Keratinocyte (primary cell): Measurements from ENCODE around the gene CTNNBL1. TPM values are rescaled to one million over a fixed set of nuclear protein-coding genes. Genes with fewer than 3 reads are reported as not detected.

Experiments used
- DNase-seq: peaks from one replicate; pipeline ENCODE4 v3.0.0-alpha.2; 2011; ENCODE audit warnings: low read depth, missing footprints, low spot score
- FAIRE-seq: peaks from 2 replicates; lab custom pipeline; 2011; peaks lifted over from hg19 to GRCh38; lab: Jason Lieb, UNC
- H2AFZ ChIP-seq: 2 replicates; pipeline ENCODE4 v1.6.0; 2012; ENCODE audit warnings: low read length, control low read depth, inconsistent platforms; ENCODE audit not compliant: control insufficient read depth
- H3K27ac ChIP-seq: 2 replicates; pipeline ENCODE4 v1.5.1; 2011; ENCODE audit warnings: low read length; ENCODE audit not compliant: control insufficient read depth, insufficient read depth
- H3K27me3 ChIP-seq: 3 replicates; pipeline ENCODE4 v1.6.0; 2011; ENCODE audit warnings: low read length; ENCODE audit not compliant: control insufficient read depth, insufficient read depth; ENCODE audit errors: extremely low read depth
- H3K36me3 ChIP-seq, 2 experiments: 2 replicates in 1 of 2; 3 replicates in 1 of 2; pipeline ENCODE4 v1.5.1; 2011; ENCODE audit warnings: low read length in 2 of 2, mild to moderate bottlenecking in 1 of 2; ENCODE audit not compliant: control insufficient read depth in 2 of 2, insufficient read depth in 2 of 2; ENCODE audit errors: extremely low read depth in 1 of 2
- H3K4me1 ChIP-seq: 3 replicates; pipeline ENCODE4 v1.5.1; 2011; ENCODE audit warnings: low read length; ENCODE audit not compliant: control insufficient read depth, insufficient read depth; ENCODE audit errors: extremely low read depth
- H3K4me2 ChIP-seq: 3 replicates; pipeline ENCODE4 v1.6.0; 2011; ENCODE audit warnings: low read depth, low read length; ENCODE audit not compliant: control insufficient read depth, insufficient read depth; ENCODE audit errors: extremely low read depth
- H3K4me3 ChIP-seq, 3 experiments: fragments of 200-600 bp in 1 of 3; sonication (generic) in 1 of 3; 2 replicates in 2 of 3; 3 replicates in 1 of 3; pipeline ENCODE4 v1.5.1; 2011 to 2016; ENCODE audit warnings: low read length in 3 of 3, mild to moderate bottlenecking in 3 of 3, control low read depth in 2 of 3, inconsistent platforms in 1 of 3, low read depth in 1 of 3, mixed read lengths in 1 of 3, mixed run types in 1 of 3, moderate library complexity in 1 of 3; ENCODE audit not compliant: control insufficient read depth in 2 of 3, insufficient read depth in 2 of 3; ENCODE audit errors: extremely low read depth in 1 of 3
- H3K79me2 ChIP-seq: 2 replicates; pipeline ENCODE4 v1.6.0; 2012; ENCODE audit warnings: low read length; ENCODE audit not compliant: control insufficient read depth, insufficient read depth
- H3K9ac ChIP-seq: 3 replicates; pipeline ENCODE4 v1.6.0; 2011; ENCODE audit warnings: low read length; ENCODE audit not compliant: control insufficient read depth, insufficient read depth; ENCODE audit errors: extremely low read depth
- H3K9me1 ChIP-seq: 3 replicates; pipeline ENCODE4 v1.6.0; 2011; ENCODE audit warnings: low read length; ENCODE audit not compliant: control insufficient read depth, insufficient read depth; ENCODE audit errors: extremely low read depth
- H3K9me3 ChIP-seq: 2 replicates; pipeline ENCODE4 v1.5.1; 2012; ENCODE audit warnings: low read depth, low read length; ENCODE audit not compliant: control insufficient read depth
- H4K20me1 ChIP-seq: 3 replicates; pipeline ENCODE4 v1.6.0; 2011; ENCODE audit warnings: low read length; ENCODE audit not compliant: control insufficient read depth, insufficient read depth; ENCODE audit errors: extremely low read depth
- EZH2 ChIP-seq: IDR thresholded peaks from one replicate; pipeline ENCODE4 v1.6.1; 2012; ENCODE audit warnings: inconsistent platforms, mild to moderate bottlenecking, low read length, moderate library complexity
- dilution Hi-C: fragments of 300-500 bp; cut with MboI; formaldehyde crosslinking; loops from one replicate; pipeline ENCODE4 v1.7.0; 2020; ENCODE audit warnings: low sequenced_read_pairs; ENCODE audit not compliant: extremely low pct_ligation_motif_present
- polyA plus RNA-seq, 5 experiments: library from polyadenylated mRNA; depleted of rRNA in 3 of 5; stranded (reverse) in 3 of 5; stranded (forward) in 1 of 5; unstranded in 1 of 5; fragments of >200 nt; gene quantifications; 1 replicate in 1 of 5; 2 replicates in 3 of 5; 3 replicates in 1 of 5; pipeline versions ENCODE4 v1.2.1 to v1.2.3, GENCODE V29; 2011 to 2012; ENCODE audit warnings: missing spikeins in 2 of 5, low read depth in 1 of 5, low replicate concordance in 1 of 5
- TF ChIP-seq, protein P1 (sequence below), 3 experiments: IDR thresholded peaks in 1 of 3; conservative IDR thresholded peaks in 1 of 3; optimal IDR thresholded peaks in 1 of 3; 2 replicates in 2 of 3; 3 replicates in 1 of 3; pipeline versions ENCODE3 to v1.5.1; 2011; ENCODE audit warnings: low read length in 3 of 3, mild to moderate bottlenecking in 3 of 3, moderate library complexity in 2 of 3, control low read depth in 1 of 3, inconsistent platforms in 1 of 3; ENCODE audit not compliant: insufficient read depth in 2 of 3; ENCODE audit errors: extremely low read depth in 1 of 3

Gene CTNNBL1
- polyA plus RNA-seq, 1 donor (not counting 4 experiments of a cell fraction or from before 2014, with no cell fraction given): 37.0 TPM

DNA sequence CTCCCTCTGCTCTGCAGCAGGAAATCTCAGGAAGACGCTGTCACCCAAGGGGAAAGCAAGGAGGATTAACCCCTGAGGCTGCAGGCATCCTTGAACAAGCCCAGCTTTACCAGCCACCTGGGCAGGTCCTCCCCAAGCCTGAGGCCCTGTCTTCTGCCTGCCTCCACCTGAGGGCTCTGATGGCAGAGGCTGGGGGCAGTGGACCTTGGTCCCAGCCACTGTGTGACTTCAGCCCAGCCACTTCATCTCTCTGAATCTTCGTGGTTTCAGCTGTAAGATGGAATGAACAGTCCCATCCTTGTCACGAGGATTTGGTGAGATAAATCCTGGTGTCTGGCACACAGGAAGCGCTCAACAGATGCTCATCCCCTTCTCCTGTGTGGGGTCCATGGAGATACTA lies 200.6 kb downstream of the CTNNBL1 start:
- H3K79me2 ChIP-seq: no peaks in the 10 kb centered on the region
- DNase-seq (no peak), FAIRE-seq (no peak)
- H3K4me1 ChIP-seq: peaks cover 23% of the 10 kb centered on the region
- peaks cover 4% of the 10 kb centered on the region for H3K27me3 ChIP-seq
- H3K4me3 ChIP-seq: no peak overlapping the region
- H4K20me1 ChIP-seq: no peaks in the 10 kb centered on the region
- no peaks in the 10 kb centered on the region for H3K36me3 ChIP-seq
- H3K4me2 ChIP-seq: no peak overlapping the region
- no peaks in the 10 kb centered on the region for H3K9me1 ChIP-seq
- no peak overlapping the region for H3K9ac ChIP-seq
- dilution Hi-C loops: no loop called here
- no peak for TF ChIP-seq EZH2
- TF ChIP-seq, protein P1, sequence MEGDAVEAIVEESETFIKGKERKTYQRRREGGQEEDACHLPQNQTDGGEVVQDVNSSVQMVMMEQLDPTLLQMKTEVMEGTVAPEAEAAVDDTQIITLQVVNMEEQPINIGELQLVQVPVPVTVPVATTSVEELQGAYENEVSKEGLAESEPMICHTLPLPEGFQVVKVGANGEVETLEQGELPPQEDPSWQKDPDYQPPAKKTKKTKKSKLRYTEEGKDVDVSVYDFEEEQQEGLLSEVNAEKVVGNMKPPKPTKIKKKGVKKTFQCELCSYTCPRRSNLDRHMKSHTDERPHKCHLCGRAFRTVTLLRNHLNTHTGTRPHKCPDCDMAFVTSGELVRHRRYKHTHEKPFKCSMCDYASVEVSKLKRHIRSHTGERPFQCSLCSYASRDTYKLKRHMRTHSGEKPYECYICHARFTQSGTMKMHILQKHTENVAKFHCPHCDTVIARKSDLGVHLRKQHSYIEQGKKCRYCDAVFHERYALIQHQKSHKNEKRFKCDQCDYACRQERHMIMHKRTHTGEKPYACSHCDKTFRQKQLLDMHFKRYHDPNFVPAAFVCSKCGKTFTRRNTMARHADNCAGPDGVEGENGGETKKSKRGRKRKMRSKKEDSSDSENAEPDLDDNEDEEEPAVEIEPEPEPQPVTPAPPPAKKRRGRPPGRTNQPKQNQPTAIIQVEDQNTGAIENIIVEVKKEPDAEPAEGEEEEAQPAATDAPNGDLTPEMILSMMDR (optimal IDR thresholded peaks at IDR 0.05 in 1 of 3, IDR thresholded peaks at IDR 0.05 in 1 of 3, conservative IDR thresholded peaks at IDR 0.05 in 1 of 3; ENCODE audit: extremely low read depth in 1 of 3, insufficient read depth in 2 of 3, low read length in 3 of 3): no peak
- H3K9me3 ChIP-seq: no peaks in the 10 kb centered on the region
- H2AFZ ChIP-seq: no peak overlapping the region
- no peak overlapping the region for H3K27ac ChIP-seq

- Histone ChIP-seq H4K20me1 (no peaks in the 10 kb centered on the region), H3K27ac (no peak overlapping the region), H3K4me2 (no peak overlapping the region), H2AFZ (no peak overlapping the region), H3K4me1 (peaks cover 30% of the 10 kb centered on the region), H3K9ac (no peak overlapping the region), H3K9me1 (no peaks in the 10 kb centered on the region), H3K27me3 (peaks cover 4% of the 10 kb centered on the region), H3K9me3 (no peaks in the 10 kb centered on the region), H3K4me3 (no peak overlapping the region), H3K79me2 (no peaks in the 10 kb centered on the region), H3K36me3 (no peaks in the 10 kb centered on the region)
- dilution Hi-C loops: no loop called here
- DNase-seq (no peak), FAIRE-seq (no peak)
- no peak for TF ChIP-seq EZH2
- TF ChIP-seq, protein P1 (optimal IDR thresholded peaks at IDR 0.05 in 1 of 3, IDR thresholded peaks at IDR 0.05 in 1 of 3, conservative IDR thresholded peaks at IDR 0.05 in 1 of 3; ENCODE audit: extremely low read depth in 1 of 3, insufficient read depth in 2 of 3, low read length in 3 of 3): no peak
Measured at GRCh38 chr20:37895166-37895565, 201.3 kb downstream of the CTNNBL1 start.
